Epidermal melanocyte (primary cell): ENCODE measurements around the gene CAPS.
A peak's percentile ranks its signal among the peaks of the same experiment; 100 is the strongest.
"Not testable (repeated sequence)": the region's sequence is repeated elsewhere in the genome, so short reads cannot be mapped to it uniquely, and the experiment has no call there.

Experiments used
- DNase-seq: peaks from one replicate; pipeline ENCODE4 v3.0.0; 2011; ENCODE audit warnings: low spot score; ENCODE audit not compliant: insufficient read length

CAPS gene

GRCh38 chr19:5955636-5955935 lies 41.5 kb downstream of the CAPS start:
- no peak for DNase-seq

DNA sequence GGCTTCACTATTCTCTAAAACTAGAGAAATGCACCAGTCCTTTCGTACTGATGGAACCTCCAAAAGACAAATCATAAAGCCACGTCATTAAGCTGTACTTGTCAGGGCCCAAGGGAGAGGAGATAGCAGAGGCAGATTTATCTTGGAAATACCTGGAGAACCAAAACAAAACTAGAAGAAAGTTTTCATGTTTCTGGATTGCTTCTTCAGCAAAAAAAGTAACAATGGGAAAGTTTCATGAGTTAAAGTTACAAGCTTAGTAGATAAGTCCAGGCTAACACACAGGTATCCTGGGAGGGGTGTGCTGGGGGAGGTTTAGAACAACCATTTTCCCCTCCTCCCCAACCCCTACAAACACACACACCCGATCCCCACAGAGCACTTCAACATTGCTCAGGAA lies 42.3 kb downstream of the CAPS start:
- DNase-seq: no peak

DNA sequence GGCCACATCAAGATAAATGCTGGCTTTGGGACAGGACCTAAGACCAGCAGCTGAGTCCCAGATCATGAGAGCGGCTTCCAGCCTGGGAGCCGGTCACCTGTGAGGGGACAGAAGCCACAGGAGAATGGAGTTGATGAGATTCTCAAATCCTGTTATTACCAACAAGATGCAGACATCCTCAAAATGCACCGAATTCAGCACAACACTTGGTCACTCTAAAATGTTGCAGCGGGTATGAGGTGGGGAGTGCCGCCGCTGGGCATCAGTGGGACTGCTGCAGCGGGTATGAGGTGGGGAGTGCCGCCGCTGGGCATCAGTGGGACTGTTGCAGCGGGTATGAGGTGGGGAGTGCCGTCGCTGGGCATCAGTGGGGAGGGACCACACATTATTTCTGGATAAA lies 42.7 kb downstream of the CAPS start:
- no peak for DNase-seq

GRCh38 chr19:5957170-5957569 lies 43.1 kb downstream of the CAPS start:
- DNase-seq: no peak

DNA sequence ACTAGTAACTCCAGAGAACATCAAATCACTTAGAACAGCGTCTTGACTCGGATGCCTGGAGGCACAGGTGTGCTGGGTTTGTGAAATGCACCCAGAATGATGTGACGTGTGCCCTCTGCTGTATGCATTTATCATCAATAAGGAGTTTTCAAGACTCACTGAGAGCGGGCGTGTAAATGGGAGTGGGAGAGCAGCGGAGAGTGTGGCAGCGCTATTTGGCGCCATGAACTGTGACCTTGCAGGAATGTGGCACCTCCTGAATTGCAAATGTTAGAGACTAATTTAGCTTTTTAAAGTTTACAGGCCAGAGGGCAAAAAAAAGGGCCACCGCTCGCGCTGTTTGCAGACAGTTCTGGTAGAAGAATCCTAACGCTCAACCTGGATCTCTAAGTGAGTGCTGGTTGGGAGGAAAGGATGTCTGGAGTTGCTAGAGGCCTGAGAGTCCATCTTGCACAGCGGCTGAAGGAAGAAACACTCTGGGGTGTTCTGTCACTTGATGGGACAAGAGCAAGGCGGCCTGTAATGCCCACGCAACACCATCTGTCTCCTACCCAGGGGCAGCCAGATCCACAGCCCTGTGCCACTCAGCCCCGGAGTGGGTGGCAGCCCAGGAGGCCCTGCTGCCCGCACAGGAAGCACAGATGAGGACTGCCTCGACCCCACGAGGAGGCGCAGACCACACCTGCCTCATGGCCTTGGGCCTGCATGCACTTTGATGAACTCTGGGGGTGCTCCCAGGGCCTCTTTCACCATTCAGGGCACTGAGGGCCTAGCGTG lies 44.2 kb downstream of the CAPS start:
- no peak for DNase-seq

DNA sequence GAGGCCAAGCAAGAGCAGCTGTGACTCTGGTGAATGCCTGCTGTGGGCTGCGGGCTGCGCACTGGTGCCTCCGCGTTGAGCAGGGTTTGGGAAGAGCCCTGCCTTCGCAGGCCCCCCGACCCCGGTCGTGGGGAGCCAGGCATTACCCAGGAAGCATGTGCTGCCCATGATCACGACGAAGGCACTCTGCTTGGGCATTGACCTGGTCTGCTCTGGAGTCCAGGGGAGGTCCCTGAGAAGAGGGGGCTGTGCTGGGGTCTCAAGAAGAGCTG lies 44.7 kb downstream of the CAPS start:
- no peak for DNase-seq

DNA sequence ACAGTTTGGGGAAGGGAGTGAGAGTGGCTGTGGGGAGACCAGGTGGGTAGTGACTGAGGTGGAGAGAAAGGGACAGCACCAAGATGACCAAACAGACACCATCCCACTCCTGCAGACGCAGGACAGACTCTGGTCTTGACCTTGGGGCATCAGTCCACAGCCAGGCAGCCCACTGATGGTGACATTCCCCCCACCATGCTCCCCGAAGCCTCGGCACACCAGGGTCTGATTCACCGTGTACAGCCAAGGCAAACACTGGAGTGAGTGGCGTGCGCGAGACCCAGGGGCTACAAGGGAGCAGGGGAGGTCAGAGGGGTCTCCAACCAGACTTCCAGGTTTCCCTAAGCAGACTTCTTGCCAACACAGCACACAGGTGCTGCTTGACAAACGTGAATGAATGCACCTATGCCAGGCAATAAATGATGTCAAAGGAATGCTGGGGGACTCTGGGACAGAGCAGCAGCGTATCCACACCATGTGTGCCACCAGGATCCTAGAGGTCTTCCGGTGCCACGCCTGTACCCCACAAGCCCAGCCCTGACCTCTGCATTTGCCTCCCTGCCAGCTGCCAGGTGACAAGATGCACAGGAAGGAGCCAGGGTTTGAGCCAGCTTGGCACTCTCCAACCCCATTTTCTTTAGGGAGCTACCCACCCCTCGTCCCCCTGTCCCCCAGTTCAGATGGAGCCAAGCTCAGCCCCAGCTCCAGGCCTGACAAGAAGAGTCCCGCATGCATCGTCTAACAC lies 45.4 kb downstream of the CAPS start:
- DNase-seq: no peak

DNA sequence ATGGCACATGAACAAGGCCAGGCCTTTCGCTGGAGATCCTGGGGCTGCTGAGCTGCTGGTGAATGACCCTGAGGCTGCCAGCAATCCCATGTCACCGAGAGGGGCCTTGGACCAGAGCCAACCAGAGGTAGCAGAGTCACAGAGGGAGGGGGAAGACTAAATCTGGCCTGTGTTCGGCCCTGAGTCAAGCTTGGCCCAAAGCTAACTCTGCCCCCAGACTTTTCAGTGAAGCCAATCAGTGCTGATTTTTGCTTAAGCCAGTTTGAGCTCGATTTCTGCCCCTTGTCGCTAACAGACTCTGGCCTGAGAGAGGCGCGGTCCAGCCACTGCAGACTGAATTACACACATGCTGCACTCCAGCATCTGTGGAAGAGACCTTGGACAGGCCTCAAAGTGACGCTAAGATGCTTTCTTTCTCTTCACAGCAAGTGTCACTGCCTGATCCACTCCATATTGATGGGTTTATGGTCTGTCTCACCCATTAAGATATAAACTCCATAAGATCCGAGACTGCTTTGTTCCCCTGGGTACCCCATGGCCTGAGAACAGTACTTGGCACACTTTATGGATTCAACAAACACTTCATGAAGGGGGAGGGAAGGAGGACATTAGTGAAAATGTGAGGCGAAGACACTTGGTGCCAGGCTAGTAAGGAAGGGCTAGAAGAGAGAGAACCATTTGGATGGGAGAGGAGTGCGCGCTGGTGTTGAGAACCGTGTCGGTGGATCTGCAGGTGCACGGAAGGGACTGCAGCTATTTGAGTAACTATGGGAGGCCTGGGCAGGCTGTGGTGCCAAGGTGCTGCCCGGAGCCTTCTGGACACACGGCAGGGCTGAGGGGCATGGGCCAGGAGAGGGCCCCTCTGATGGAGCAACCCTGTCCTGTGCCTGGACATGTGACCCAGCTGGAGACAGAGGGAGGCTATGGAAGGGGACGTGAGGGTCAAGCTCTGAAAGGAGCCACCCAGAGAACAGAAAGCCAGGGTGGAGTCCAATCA lies 46.2 kb downstream of the CAPS start:
- DNase-seq: no peak

DNA sequence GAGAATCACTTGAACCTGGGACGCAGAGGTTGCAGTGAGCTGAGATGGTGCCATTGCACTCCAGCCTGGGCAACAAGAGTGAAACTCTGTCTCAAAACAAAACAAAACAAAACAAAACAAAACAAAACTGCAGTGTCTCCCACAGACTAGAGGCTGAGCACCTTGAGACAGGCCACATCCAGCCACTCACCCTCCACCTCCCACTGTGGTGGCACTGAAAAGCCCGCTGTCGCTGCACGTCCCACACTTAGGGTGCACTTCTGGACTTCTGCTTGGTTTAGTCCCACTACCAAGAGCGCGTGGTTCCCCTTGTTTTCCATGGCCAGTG lies 47.6 kb downstream of the CAPS start:
- not testable (repeated sequence) for DNase-seq

GRCh38 chr19:5961969-5962945 lies 48.2 kb downstream of the CAPS start:
- peak; percentile 82 for DNase-seq

GRCh38 chr19:5963259-5963658 lies 49.2 kb downstream of the CAPS start:
- not testable (repeated sequence) for DNase-seq

GRCh38 chr19:5963855-5964254 lies 49.8 kb downstream of the CAPS start:
- DNase-seq: no peak

DNA sequence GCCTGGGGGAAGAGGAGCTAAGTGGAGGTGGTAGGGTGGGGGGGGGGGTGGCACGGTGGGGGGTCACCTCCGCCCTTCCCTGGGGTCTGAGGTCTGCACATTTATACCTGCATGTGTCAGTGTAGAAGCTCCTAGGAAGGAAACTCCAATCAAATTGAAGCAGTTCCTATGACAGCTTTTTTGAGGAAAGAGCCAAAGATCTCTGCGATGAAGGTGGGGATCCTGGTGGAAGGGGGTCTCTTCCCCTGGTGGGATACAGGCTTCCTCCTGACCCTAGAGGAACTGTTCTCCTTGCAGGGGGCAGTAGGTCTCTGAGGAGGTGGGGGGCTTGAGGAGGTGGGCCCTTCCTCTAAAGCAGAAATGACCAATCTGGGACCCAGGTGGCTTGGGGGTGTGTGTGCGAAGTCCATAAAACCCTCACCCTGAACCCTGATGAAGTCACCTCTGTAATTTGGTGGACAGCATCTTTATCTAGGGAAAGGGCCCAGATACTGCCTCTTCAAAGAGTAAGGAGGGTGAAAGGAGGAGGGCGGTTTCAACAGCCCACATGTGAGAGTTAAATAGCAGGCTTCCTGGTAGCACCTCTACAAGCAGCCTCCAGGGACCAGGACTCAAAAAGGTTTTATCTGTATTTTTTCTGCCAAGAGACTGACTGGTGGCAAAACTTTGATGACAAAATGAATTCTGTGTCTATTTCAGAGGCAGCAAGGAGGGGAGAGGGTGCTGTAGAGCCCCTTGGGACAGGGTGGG lies 50.9 kb downstream of the CAPS start:
- DNase-seq: no peak
